ENCODE results near the gene GYPC.
"Not testable (repeated sequence)": the region's sequence is repeated elsewhere in the genome, so short reads cannot be mapped to it uniquely, and the experiment has no call there.

Gene GYPC

DNA sequence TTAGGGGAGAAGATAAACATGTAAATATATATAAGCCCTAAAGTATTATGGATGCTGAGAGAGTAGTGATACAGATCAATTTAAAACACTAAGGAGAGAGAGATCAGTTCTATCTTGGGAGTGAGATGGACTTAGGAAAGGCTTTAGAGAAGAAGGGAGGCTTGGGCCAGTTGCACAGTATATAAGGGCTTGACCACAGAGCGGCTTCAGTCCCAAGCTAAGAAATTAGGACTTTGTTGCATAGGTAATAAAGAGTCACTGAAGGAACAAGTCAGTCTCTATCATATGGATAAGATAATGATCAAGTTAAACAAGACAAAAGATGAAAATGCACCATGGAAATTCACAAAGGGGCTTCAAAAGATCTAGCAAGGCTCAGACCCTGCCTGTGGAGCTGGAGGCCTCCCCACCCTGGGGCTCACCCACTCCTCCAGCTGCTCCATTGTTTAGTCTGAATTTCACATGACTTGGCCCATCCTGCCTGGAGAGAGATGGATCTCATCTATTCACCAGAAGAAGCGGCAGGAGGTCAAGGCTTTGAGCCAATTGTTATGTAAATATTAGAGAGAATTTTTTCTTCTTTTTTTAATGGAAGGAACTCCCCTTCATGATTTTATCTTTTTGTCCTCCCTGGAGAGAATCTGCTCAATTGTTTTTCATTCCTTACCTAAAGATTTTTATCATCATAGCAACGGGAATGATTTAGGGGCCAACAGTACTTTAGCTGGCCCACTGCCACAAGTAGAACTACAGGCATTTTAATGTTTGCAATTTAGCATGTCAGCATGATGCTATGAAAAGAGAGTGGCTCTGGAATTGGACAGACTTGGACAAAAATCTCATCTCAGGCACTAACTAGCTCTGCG is 44.0 kb downstream of the GYPC start:
- DNase-seq (ENCODE audit: low spot score) = no peak

DNA sequence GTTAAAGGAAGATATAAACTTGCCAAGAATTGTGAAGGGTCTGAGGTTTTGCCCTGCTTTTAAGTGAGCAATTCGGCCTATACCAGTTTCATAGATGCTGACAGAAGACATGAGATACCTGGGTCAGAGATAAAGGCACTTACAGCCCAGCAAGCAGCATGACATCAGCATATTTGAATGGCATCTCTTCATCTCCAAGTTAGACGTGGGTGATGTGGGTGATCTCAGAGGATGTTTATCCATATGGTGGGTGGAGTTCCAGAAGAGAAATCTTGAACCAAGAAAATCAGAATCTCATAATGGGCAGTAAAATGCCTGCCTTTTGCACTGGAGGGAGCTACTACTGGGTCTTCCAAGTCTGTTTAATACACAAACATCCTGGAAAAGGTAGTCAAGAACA is 44.7 kb downstream of the GYPC start:
- peak; percentile 17 for DNase-seq (ENCODE audit: low spot score)

- no peak for DNase-seq (ENCODE audit: low spot score)
These were observed 47.4 kb downstream of the GYPC start for GRCh38 chr2:126703311-126703710.

DNA sequence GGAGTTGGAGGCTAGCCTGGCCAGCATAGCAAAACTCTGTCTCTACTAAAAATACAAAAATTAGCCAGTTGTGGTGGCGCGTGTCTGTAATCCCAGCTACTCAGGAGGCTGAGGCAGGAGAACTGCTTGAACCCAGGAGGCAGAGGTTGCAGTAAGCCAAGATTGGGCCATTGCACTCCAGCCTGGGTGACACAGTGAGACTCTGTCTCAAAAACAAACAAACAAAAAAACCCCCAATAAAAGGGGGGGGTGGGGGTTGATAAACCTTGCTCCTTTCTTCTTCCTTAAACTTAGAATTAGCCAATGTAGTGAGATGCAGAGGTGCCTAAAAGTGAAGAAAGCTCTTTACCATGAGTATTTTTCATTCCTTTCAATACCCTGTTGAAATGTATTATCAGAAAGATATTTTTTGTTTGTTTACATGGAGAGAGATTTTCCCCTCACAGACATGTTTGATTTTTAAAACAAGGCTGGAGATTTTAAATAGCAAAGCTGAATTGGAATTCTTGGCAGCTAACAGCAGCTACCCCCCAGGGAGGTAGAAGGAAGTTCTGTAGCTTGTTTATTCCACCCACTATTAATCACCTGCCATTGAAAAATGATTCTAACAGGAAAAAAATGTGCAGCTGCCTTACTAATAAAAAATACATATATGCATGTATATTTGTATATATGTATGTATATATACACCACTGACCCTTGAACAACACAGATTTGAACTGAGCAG is 48.6 kb downstream of the GYPC start:
- DNase-seq (ENCODE audit: low spot score) = peak; percentile 74

GRCh38 chr2:126707191-126707590 is 51.2 kb downstream of the GYPC start:
- no peak for DNase-seq (ENCODE audit: low spot score)

- peak; percentile 6 for DNase-seq (ENCODE audit: low spot score)
These were observed 52.0 kb downstream of the GYPC start for GRCh38 chr2:126707941-126708340.

DNA sequence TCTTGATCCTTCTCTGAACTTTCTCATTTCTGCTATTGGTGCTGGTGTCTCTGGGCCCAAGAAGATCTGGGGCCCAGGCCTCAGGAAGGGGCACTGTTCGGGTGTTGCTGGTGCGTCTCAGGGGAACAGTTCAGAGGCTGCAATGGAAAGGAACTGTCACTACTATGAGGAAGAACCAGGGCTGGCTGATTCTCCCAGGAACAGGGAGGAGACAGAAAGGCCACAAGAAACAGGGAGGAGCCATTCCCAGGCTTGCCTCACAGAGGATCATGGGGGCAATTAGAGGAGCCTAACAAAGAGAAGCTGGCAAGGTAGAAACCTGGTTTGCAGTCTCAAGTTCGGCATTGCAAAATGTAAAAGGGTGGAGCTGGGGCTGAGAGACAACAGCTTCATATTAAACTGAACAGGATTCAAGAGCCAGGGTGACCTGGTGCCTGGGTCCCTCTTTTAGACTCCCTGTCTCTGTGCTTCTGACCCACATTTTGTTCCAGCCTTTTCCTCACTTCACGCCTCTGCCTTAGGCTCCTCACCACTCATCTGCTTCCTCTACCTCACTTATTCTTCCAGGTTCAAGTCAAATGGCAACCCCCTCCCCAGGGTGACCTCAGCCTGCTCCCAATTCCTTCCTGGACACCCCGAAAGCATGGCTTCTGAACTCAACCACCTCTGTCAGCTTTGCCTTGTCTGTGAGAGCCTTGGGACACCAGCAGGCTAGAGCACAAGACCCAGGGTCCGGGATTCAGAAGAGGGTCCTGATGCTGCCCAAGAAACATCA is 58.4 kb downstream of the GYPC start:
- no peak for DNase-seq (ENCODE audit: low spot score)

DNA sequence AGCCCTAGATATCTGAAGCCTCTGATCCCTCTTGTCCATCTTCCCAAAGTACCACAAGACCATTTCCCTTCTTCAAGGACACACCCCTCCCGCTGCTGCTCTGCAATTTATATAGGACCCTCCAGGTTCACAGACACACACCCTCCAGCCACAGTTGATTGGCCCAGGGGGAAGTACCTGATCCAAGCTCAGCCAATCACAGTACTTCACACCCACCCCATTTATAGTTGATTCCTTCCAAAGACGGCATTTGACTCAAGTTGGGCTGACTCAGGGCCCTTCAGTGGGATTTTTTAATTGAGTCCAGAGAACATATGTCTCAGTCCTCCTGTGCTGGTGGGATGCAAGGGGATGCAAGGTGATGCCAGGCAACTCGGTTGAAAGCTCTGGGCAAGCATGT is 59.2 kb downstream of the GYPC start:
- no peak for DNase-seq (ENCODE audit: low spot score)

- no peak for DNase-seq (ENCODE audit: low spot score)
These were observed 59.8 kb downstream of the GYPC start for GRCh38 chr2:126715576-126716406.

- not testable (repeated sequence) for DNase-seq (ENCODE audit: low spot score)
These were observed 61.3 kb downstream of the GYPC start for GRCh38 chr2:126717277-126717676.

DNA sequence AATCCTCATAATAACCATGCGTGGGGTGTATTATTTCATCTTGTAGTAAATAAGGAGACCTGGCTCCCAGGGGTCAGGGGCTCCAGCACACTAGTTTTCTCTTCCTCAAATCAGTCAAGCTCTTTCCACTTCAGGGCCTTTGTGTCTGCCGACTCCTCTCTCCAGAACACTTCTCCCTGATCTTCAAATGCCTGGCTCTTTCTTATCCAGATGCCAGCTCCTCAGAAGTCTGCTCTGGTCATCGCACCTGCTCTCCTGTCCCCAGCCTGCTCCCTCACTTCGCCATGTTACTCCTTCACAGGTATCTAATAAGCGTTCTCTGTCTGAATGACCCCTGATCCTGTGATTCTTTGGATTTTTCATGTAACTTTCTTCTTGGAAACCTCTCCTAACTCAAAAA is 62.0 kb downstream of the GYPC start:
- no peak for DNase-seq (ENCODE audit: low spot score)

DNA sequence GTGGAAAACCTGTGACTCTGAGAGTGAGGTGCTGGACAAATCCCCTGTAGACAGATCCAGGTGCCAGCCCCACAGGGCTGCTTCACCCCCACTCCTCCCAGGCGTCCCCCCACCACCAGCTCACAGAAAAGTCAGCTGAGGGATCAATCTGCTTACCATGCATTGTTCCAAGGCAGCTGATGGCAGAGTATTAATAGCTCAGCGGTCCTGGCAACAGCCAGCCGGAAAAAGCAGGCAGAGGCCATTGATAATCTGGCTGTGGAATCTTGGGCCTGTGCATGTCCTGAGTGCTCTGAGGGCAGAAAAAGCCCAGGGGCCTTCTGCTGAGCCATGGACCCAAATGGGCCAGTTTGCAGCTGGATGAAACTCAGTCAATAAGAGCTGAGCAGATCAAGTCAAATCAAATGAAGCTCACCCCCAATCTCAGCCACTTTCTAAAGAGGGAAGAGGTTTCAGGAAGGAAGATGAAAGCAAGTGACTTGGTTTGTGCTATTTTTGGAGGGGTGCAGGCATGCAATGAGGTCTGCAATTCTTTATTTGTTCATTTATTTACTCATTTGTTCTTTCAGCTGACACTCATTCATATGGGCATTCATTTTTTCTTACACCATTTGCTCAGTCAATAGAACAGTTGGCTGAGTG is 63.4 kb downstream of the GYPC start:
- DNase-seq (ENCODE audit: low spot score) = no peak

GRCh38 chr2:126719833-126720351 is 63.9 kb downstream of the GYPC start:
- DNase-seq (ENCODE audit: low spot score) = peak; percentile 89

DNA sequence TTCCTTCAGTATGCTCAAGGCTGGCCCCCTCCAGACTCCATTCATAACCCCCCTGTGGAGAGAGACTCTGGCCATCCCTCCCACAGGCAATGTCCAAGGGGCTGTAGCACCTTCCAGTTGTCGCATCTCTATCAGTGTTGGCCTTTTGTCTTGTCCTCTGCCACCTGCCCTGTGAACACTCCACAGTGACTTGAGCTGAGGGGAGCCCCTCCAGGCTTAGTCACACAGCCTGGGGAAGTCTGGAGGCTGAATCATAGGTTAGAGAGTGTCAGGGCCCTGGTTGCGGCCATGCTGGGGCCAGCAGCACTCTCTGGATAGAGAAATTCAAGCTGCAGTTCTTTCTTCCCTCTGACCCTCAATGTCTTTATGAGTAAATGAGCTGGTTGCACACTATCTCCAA is 64.7 kb downstream of the GYPC start:
- DNase-seq (ENCODE audit: low spot score) = peak; percentile 75

DNA sequence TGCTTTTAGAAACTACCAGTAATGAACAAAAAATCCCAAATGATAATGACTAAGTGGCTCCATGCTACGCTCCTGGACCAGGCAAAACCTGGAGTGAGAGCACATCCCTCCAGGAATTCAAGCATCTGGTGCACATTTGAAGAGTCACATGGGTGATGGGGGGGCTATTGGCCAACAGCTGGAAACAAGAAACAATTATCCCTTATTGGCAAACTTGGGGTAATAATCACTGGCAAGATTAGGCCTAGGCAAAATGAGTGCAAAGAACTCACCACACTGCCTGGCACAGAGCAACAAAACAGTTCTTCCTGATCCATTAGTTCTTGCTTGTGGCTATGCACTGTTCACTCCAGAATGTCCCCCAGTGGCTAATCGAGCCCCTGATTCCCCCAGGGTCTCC is 66.1 kb downstream of the GYPC start:
- DNase-seq (ENCODE audit: low spot score) = no peak

DNA sequence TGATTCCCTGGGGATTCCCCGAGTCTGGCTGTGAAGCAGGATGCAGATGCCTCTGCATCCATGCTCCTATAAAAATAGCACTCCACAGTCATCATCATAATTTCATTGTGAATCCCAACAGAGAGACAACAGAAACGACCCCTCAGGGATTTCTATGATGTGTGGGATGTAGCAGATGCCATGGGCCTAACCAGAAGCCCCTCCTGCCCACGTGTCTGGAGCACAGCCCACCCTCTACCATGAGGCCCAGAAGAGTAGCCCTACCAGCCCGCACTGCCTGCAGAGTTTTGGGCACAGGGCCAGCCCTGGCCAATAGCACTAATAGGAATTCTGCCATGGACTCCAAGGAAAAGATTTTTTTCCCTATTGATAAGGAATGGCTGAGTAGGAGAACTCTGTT is 66.6 kb downstream of the GYPC start:
- DNase-seq (ENCODE audit: low spot score) = no peak

DNA sequence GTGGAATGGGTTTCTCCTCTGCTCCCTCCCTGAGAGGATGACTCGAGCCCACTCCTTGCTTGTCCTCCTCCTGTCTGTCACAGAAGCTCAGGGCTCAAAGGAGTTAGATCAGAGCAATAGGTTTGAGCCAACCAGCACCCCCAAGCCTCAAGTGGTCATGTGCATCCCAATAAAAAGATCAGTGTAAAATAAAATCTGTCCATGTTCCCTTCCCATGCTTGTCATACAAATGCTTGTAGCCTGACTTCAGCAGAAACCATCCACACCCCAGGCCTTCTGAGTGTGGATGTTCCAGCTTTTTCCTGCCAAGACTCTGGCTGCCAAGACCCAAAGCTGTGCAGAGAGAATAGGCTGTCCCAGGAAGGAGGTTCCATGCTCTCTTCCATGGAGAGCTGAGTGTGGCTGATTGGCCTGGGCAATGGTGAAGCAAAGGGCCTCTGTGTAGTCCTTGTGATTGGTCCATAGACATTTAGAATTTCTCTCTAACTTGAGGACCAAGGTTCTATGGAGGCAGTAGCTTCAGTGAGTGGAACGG is 67.4 kb downstream of the GYPC start:
- DNase-seq (ENCODE audit: low spot score) = peak; percentile 17

- no peak for DNase-seq (ENCODE audit: low spot score)
These were observed 69.6 kb downstream of the GYPC start for GRCh38 chr2:126725580-126725979.

GRCh38 chr2:126729896-126730295 is 73.9 kb downstream of the GYPC start:
- DNase-seq (ENCODE audit: low spot score) = no peak

DNA sequence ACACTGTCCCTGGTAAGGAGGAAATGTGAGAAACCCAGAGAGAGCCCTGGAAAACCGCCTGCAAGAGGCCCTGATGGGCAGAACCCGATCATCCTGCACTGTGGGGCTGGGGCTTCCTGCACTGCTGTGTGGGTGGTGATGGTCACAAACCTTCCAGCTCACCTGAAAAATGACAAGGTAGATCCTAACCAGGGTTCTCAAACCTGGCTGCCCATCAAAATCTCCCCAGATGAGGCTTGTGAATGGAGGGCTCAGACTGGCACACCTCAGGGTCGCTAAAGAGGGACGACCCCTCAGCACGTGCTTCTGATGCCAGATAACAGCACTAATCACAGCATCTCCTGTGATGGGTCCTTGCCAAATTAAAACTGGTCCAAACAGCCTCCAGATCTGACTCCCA is 74.7 kb downstream of the GYPC start:
- no peak for DNase-seq (ENCODE audit: low spot score)

- DNase-seq (ENCODE audit: low spot score) = no peak
These were observed 75.4 kb downstream of the GYPC start for GRCh38 chr2:126731353-126731752.

Data from kidney tubule cell (primary cell).